GM21737 (cell line): Measurements from ENCODE around the gene SLC10A7.

ENCODE experiments used
- ATAC-seq: cut with Tn5 transposase; IDR thresholded peaks from one replicate; pipeline ENCODE4 v1.9.1; 2021; ENCODE audit warnings: mild to moderate bottlenecking, moderate library complexity; ENCODE audit not compliant: unreplicated experiment

The SLC10A7 gene

DNA sequence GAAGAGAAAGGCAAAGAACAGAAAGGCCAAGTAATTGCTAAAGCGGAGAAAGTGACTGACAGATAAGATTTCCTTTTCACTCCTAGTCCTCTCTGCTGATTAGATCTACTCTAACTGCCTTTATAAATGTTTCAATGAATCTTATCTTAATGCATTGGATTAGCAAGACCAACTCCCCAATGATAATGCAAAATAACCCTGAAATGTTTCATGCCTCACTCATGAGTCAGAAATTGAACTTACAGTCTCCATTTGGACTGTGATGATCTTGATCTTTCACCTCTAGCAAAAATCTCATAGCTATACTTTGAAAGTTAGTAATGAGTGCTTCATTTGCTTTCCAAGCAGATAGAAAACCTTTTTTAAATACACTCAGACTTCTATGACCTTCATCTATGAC is 26.5 kb downstream of the SLC10A7 start:
- no peak for ATAC-seq

DNA sequence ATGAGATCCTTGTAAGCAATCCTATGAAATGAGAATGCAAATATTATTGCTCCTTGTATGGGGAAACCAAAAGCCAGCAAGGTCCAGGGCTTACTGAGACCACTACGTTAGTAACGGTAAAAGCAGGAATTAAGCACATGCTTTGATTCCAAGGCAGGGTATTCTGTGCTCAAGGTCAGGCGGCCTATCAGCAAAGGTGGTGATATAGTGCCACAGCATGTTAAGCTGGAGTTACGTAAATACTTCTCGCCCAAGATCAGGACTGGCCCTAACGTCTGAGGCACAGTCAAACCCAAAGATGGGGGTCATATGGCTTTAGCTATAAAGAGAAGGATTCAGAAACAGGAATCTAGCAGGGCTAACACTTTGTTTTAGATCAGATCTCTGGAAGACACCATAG is 27.6 kb downstream of the SLC10A7 start:
- no peak for ATAC-seq

DNA sequence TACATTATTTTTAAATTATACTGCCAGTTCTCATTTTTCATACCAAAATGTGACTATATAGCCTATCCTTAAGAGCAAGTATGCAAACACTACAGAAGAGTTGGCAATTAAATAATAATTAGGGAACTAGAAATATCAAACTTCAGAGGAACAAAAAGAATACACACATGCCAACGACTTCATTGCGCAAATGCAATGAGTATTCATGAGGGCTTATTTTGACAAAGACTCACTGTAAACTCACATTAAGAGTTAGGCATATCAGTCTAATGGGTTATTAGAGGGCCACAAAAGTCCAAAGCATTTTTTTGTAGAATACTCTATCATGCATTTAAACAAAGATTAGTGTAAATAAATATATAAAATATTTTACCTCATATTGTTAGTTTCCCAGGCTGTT is 31.6 kb downstream of the SLC10A7 start:
- no peak for ATAC-seq

DNA sequence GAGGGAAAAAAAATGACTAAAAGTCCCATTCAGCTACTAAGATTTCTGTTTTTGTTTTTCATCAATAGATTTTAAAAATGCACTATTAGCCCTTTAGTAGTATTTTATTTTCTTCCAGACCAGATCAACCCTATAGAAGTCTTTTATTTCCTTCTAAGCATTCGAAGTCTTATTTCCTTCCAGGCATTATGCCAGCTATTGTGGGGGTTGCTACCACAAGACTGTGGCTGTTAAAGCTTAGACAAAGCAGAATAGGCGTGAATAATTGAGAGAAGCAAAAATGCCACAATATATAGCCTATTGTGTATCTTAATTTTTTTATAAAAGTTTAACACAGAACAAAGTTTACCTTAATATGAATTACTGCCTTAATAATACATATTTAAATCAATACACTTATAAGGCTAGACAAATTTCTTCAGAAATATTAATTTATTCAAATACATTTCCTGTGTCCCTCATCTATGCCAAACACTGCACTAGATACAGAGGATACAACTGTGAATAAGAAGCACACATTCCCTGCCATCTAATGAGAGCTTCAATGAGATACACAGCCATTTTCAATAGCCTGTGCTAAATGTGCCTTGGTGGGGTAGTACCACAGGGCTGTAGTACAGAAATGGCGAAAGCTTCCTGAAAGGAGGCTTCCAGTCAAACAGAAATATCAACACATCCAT is 33.1 kb downstream of the SLC10A7 start:
- ATAC-seq: no peak

DNA sequence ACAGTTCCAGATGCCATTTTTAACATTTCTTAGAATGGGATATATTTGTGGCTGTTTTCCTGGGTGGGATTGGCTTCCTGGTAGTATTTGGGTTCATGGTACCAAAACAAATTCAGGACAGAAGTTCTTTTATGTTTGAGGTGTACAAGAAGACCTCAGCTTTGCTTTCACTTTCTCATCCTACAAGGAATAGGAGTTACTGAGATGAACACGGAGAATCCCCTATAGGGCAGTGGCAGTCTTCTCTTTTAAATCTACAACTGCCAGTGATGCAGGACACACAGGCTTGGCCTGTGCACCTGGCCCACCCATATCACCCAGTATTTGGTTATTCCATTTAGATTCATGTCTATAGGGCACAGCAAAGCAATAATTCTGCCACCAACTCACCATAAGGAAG is 35.2 kb downstream of the SLC10A7 start:
- peak; percentile 79 for ATAC-seq

DNA sequence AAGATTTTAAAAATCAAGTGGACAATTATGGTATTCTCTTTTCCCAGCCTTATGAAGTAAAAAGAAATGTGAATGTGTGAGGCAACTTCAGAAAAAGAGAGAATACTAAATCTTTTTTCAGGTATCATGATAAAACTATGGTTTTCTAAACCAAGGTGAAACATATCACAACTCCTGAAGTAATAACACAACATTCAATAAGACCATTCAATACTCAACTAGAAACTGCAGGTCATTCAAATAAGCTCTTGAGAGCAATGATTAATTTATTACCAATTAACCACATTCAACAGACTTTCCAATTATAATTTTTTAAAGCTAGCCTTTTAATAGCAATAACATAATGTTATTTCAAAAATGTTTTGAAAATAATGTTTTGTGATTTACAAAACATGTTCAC is 35.8 kb downstream of the SLC10A7 start:
- no peak for ATAC-seq

DNA sequence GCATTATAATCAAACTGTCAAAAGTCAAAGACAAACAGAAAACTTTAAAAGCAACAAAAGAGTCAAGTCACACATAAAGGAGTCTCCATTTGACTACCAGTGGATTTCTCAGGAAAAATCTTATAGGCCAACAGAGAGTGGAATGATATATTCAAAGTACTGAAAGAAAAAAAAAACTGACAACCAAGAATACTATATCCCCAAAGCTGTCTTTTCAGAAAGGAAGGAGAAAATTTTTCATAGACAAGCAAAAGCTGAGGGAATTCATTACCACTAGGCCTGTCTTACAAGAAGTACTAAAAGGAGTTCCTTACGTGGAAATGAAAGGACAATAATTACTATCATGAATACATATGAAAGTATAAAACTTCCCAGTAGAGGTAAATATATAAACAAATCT is 39.0 kb downstream of the SLC10A7 start:
- no peak for ATAC-seq

DNA sequence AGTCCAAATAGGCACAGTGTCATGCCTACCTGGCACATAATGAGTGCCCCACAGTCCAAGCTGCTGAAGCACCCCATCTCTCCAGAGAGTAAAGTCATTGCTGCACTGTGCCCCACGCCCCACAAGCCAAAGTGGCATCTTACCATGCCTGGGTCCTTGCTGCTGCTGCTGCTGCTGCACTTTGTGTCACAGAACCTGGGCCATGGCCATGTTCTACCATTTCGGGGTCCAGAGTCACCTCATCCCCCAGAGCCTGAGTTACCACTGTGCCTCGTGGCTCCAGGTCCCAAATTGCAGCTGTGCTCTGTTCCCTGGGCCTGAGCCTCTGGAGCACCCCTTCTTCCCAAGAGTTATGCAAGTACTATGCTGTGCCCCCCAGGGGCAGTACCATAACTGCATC is 40.5 kb downstream of the SLC10A7 start:
- ATAC-seq: no peak

DNA sequence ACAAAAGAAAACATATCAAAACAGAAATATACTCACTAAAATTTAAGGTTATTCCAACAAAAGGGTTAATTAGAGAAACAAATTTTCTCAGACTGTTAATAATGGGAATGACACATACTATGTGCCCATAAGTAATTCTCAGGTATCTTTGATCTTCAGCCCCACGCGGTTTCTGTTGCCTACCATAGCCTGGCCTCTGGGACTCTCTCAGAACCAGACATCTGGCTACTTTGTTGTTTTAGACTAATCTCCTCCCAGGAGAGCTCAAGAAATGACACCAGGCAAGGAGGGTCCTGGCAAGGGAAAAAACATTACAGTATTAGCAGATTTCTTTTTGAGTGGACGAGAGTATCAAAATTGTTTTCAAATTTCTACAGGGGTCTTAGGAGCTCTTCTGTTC is 43.7 kb downstream of the SLC10A7 start:
- ATAC-seq: no peak

DNA sequence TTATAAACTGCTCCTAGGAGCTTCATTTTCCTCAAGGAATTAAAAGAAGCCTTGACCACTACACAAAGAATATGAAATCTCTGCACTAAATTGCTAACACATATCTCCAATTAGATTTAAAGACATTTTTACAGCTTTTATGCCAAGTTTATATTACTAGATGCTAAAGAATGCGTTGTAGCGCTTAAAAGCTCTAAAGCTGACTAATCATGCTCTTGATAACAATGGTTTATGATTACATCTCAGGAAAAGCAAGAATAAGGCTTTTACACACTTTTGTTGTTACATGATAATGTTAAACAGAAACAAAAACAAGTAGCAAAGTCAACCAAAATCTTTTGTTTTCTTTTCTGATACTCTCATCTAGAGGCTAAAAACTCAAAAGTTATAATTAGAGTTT is 44.7 kb downstream of the SLC10A7 start:
- ATAC-seq: no peak

DNA sequence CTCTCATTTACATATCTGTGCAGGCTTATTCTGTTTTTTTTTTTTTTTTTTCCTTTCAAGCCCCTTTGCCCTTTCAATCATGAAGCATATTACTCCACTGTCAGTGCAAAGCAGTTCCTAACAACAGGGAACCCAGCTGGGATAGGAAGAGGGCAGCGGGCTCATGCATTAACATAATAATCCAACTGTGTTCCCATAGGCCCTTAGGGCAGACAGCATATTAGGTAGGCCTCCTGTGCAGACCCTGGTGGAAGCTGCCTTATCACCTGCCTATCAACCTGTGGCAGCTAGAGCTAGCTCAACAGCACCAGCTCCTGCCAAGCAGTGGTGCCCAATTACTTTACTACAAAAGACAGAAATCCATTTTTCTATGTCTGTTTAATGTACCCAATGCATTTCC is 49.3 kb downstream of the SLC10A7 start:
- no peak for ATAC-seq

DNA sequence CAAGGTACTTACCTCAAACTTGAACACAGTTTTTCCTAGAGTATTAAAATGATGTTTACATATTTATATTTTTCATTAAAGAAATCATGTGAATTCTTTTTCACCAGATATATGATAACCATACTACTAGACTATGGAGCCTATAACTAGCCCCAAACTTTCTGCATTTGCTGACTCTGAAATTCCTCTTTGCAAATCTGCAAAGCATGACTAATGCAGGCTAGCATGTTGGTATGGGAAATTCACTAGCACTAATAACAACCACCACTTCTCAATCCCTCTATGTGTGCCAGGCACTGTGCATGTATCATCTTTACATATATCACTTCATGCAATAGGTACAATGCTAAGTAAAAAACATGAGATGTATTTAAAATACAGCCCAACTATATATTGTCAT is 51.1 kb downstream of the SLC10A7 start:
- no peak for ATAC-seq

DNA sequence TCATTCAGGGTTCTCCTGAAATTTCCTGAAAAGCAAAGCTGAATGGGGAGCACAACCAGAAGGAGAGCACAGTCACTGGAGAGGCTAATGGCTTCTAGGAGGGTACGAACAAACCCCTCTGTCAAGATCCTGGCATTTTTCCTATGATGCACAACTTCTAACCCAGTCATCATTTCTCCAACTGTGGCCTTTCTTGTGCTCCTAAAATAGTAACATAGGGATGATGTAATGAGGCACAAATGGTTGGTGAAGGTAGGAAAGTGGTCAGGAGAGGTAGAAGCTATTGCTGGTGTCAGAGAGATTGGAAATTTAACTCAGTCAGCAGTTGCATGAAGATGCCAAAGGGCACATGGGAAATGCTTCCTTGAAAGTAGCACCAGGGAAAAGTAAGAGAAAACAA is 52.7 kb downstream of the SLC10A7 start:
- no peak for ATAC-seq

DNA sequence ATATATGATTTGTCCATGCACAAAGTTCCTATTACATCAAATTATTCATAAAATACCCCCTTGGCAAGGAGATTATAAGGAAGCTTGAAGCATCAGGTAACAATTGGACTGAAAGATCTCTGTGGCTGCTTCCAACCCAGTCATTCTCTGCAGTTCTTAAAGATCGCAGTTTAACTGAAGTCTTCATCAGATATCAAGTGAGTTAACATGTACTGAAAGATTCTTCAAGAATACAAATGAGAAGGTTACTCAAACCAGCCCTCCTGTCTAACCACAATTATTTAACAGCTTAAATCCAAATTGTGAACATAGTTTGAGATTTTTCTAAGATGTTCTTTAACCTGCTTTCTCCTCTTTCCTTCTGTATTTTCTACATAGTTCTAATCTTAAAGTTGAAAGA is 56.1 kb downstream of the SLC10A7 start:
- no peak for ATAC-seq

DNA sequence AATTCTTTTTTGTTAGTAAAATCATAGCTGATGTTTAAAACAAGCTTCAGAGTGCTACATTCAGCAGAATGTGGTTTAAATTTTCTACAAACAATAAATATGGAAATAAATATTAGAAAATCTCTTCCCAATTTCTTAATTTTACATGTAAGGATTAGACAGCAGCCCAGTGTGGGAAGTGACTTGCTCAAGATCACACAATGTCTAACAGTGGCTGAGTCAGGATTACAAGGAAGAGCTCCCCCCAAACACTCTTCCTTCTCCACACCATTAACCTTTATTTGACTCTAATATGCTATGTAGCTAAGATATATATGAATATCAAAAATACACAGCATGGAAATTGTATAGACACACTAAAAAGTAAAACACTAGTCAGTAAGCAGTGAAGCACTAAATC is 59.5 kb downstream of the SLC10A7 start:
- ATAC-seq: no peak

DNA sequence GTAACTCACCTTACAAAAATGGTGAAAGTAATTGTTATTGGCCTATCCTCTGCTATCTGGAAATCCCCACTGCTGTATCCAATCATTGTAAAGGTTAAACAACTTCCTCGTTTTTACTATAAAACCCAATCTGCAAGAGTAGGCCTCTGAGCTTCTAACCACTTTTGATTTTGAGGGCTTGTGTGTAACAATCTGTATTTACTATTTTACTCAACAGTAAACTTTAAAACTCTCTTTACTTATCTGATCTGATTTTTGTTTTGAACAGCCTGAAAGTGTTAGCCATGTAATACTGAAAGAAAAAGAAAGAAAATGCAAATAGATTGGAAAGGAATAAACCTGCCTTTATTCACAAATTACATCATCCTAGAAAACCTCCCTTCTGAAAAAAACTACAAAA is 63.1 kb downstream of the SLC10A7 start:
- ATAC-seq: peak; percentile 74

DNA sequence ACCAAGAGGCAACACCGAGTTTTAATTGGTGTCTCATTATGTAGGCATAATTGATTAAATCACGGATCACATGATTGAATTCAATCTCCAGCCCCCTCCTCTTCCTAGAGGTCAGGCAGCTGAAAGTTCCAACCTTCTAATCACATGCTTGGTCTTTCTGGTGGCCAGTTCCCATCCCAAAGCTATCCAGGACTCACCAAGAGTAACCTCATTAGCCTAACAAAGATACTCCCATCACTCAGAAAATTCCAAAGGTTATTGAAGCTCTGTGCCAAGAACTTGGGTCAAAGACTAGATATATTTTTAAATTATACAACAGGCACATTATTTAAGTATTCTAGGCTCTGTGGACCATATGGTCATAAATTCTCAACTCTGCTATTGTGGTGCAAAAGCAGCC is 65.1 kb downstream of the SLC10A7 start:
- no peak for ATAC-seq

DNA sequence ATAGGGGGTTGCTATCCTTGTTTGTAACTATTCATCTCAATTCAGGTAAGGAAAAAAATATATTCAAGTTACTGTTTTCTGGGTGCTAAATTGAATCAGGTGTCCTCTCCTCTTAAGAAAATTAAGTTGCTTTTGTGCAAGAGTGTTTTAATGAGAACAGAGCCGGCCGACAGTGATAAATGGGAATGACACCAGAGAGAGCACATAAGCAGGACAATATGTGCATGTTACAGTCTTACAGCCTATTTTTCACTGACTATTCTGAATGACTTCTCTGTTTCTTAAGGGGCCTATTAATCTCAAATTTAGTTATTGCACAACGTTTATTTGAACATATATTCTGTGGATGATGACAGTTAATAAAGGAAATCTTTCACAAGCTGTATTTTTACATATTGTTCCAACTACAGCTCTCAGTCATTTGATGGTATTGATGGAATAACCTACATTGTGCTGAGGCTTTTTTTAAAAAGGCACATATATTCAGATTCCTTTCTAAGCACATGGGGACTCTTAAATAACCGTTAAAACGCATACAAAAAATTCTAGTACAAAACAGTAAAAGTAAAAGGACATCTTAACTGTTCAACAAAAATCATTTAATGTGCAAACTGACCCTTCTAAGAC is 68.4 kb downstream of the SLC10A7 start:
- ATAC-seq: no peak

DNA sequence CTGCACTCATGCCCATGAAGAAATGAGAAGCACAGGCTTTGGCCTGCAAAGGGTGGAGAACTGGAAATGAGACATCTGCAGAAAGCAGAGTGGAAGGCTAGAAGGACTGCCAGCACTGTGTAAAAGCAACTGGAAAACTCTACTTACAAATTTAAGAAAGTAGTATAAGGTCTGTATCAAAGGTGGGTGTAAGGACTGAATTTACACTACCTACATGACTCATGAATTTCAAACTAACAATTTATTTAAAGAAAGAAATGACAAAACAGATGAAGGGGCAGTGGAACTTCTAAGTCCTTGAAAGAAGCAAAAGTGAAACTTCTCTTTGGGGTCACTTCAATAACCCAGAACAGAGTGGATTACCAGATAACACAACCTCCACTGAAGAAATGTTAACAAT is 71.2 kb downstream of the SLC10A7 start:
- peak; percentile 77 for ATAC-seq

DNA sequence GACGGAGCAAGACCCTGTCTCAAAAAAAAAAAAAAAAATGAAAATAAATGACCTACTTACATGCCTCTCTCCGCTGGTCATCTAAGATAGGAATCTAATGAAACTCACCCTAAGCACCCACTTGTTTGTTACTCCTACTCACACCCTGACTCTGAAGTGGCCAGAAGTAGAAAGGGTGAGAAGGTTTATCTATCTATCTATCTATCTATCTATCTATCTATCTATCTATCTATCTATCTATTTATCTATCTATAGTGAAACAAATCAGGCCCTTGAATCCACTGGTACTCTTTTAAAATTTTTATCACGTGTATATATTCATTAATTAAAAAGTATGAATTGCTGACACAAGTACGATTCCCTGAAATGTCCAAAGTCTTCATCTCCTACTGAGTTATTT is 75.2 kb downstream of the SLC10A7 start:
- no peak for ATAC-seq

DNA sequence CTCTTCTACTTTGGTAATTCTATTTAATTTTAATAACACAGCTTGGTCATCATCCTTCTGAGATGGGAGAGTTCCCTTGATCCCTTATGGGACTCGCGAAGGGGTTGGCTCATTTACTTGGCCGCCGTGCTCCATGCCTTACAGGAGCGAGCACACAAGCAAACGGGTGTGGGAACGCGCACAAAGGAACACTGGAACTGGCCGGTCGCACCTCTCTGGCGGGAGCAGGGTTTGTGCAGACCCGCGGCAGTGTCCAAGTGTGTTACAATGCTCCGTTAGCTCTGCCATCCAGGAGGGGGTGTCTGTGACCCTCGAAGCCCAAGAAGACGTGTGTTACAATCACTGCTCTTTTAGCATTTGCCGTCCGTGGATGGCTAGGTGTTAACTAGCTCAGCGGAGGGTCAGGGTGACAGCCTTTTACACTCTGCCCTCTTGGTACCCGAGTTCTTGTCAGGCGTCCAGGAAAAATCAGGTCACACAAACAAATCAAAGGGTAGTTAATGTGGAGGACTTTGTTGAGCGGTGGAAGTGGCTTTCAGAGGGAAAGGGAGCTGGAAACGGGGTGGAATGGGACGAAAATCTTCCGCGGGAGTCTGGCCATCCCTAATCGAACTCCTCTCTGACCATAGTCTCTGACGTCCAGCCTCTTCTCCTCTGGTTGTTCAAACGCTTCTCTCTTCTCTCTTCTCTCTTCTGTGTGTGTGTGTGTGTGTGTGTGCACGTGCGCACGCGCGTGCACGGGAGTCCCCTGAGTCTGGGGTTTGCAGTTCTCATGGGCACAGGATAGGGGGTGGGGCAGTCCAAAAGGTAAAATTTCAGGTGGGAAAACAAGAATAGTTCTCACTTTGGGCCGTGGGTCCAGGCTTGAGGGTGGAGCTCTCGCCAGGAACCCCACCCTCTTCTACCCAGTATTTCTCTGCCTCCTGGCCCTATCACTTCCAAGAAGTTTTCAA is 76.3 kb downstream of the SLC10A7 start:
- ATAC-seq: no peak

DNA sequence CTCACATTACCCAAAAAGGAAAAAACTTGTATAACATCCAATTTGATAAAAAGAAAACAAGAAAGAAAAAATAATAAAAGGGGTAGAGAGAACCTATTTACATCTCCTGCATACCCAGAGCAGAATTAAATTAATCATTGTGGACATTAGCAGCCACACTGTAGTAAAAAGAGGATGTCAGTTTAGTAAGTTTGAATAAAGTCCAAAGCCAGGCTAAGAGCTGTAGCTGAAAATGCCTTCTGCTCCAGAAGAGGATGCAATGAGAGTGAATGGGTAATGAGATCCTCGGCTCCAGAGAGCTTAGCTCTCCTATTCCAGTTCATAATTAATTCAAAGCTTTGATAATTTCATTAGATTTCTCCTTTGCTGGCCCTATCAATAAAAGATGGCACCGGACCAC is 78.2 kb downstream of the SLC10A7 start:
- ATAC-seq: no peak
